ENCODE data around the gene DAAM1.

GRCh38 chr14:59377491-59377890, 189.0 kb downstream of the DAAM1 start:
- TF ChIP-seq CTCF (IDR thresholded peaks at IDR 0.05): no peak
- TF ChIP-seq POLR2A (IDR thresholded peaks at IDR 0.05): no peak

All from uterus (tissue), 2 donors.